ENCODE results near the gene HOXB3. TPM values are rescaled to one million over a fixed set of nuclear protein-coding genes. Genes with fewer than 3 reads are reported as not detected.

Gene HOXB3
- total RNA-seq, 1 experiment from 2014 or later = 6.0 TPM

DNA sequence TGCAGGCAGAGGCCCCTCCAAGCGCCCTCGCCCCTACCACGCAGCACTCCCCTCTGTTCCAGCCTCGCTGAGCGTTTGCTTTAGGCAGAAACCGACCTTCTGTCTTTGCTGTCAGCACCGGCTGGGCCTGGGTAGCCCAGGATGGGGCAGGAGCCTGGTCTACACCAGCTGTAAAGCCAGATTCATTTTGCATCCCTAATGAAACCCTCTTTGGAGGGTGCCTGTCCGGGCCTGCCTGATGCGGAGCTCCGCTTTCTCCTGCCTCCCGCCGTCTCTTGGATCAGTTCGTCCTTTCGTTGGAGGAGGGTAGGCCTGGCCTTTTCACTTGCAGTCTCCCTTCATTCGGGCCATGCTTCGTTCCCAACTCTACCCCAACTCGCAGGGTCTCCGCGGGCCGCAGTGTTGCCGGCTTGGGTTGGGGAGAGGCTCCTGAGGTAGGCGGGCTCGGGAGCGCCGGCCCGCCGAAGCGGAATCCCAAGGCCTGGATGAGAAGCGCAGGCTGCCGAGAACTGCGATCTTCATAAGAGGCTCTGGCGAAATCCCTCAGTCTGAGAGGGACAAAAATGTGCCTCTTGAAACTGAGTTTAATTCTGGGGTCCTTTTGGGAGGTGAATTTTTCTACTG, 29.9 kb upstream of the HOXB3 start:
- no peak for DNase-seq
- no peak for TF ChIP-seq EZH2phosphoT487 (IDR thresholded peaks at IDR 0.05; ENCODE audit: borderline replicate concordance, low read length)
- TF ChIP-seq EZH2 (IDR thresholded peaks at IDR 0.05; ENCODE audit: low read length, unreplicated experiment) = no peak
- TF ChIP-seq, protein P1, sequence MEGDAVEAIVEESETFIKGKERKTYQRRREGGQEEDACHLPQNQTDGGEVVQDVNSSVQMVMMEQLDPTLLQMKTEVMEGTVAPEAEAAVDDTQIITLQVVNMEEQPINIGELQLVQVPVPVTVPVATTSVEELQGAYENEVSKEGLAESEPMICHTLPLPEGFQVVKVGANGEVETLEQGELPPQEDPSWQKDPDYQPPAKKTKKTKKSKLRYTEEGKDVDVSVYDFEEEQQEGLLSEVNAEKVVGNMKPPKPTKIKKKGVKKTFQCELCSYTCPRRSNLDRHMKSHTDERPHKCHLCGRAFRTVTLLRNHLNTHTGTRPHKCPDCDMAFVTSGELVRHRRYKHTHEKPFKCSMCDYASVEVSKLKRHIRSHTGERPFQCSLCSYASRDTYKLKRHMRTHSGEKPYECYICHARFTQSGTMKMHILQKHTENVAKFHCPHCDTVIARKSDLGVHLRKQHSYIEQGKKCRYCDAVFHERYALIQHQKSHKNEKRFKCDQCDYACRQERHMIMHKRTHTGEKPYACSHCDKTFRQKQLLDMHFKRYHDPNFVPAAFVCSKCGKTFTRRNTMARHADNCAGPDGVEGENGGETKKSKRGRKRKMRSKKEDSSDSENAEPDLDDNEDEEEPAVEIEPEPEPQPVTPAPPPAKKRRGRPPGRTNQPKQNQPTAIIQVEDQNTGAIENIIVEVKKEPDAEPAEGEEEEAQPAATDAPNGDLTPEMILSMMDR (conservative IDR thresholded peaks at IDR 0.05; ENCODE audit: low read depth, low read length) = no peak
- Histone ChIP-seq H3K9ac (ENCODE audit: low read length) (no peak overlapping the region), H3K36me3 (ENCODE audit: low read depth, low read length) (no peaks in the 10 kb centered on the region), H3K79me2 (ENCODE audit: low read length) (no peaks in the 10 kb centered on the region), H3K27ac (ENCODE audit: low read length) (no peak overlapping the region), H3K27me3 (ENCODE audit: low read length) (peaks cover 58% of the 10 kb centered on the region), H2AFZ (ENCODE audit: low read length) (peak overlapping the region; percentile 97; the same call in 1 of the 2 replicates), H3K4me2 (ENCODE audit: low read length) (peak overlapping the region; percentile 99), H4K20me1 (ENCODE audit: low read length) (no peaks in the 10 kb centered on the region), H3K9me2 (replicated peaks; ENCODE audit: low read length) (no peaks in the 10 kb centered on the region), H3K4me3 (ENCODE audit: low read length) (peak overlapping the region; percentile 80), H3F3A (ENCODE audit: low read length, unreplicated experiment) (no peaks in the 10 kb centered on the region), H3K4me1 (ENCODE audit: insufficient read depth, low read length) (peaks cover 33% of the 10 kb centered on the region), H3K9me3 (ENCODE audit: low read length) (no peaks in the 10 kb centered on the region)
- CTCF ChIA-PET = interaction anchor here (0.5 kb wide), 1 partner anchor 109 kb away, joined by 6 read pairs; the partner anchor contains the start of gene HOXB13
- POLR2A ChIA-PET (ENCODE audit: unreplicated experiment) = no interaction called here
- ATAC-seq = peak; percentile 3
- intact Hi-C loops (cut with micrococcal nuclease) = loop anchor here (2.0 to 5.0 kb wide), 2 partner anchors 467 to 593 kb away; no protein-coding TSS in a partner anchor
- BruUV-seq (replicated peaks) = no TSS peak

DNA sequence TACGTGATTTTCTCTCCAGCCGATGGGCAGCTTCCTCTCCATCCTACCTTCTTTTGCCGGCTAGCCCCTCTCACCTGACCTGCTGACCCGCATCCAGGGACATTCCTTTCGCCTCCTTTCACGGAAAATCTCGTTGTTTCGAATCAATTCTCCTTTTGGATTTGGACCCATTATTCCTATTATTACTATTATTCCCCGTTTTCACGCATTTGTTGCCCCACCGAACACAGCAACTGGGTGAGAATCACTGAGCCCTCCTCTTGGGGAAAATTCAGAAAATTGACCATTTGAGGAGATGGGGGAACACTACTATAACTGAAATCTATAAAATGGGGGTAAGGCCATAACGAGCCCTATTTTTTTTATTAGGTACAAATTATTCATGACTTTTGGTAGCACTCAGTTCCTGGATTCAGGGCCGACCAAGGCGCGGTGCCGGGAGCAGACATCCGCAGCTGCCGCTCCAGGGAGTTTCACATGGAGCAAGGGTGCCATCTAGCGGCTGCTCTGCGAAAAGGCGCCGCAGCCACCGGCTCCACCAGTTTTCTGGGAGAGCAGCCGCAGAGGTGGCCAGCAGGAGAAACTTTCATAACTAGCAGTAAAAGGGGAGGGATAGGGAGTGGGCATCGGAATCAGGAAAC, 28.3 kb upstream of the HOXB3 start:
- Histone ChIP-seq H3K4me3 (ENCODE audit: low read length) (peak overlapping the region; percentile 80), H4K20me1 (ENCODE audit: low read length) (no peaks in the 10 kb centered on the region), H3K27me3 (ENCODE audit: low read length) (peaks cover 60% of the 10 kb centered on the region), H3K4me1 (ENCODE audit: insufficient read depth, low read length) (peaks cover 29% of the 10 kb centered on the region), H2AFZ (ENCODE audit: low read length) (peak overlapping the region; percentile 97), H3F3A (ENCODE audit: low read length, unreplicated experiment) (no peaks in the 10 kb centered on the region), H3K27ac (ENCODE audit: low read length) (no peak overlapping the region), H3K9me2 (replicated peaks; ENCODE audit: low read length) (no peaks in the 10 kb centered on the region), H3K79me2 (ENCODE audit: low read length) (no peaks in the 10 kb centered on the region), H3K9ac (ENCODE audit: low read length) (peak overlapping the region; percentile 20; the same call in 1 of the 2 replicates), H3K9me3 (ENCODE audit: low read length) (no peaks in the 10 kb centered on the region), H3K4me2 (ENCODE audit: low read length) (peak overlapping the region; percentile 99), H3K36me3 (ENCODE audit: low read depth, low read length) (no peaks in the 10 kb centered on the region)
- POLR2A ChIA-PET (ENCODE audit: unreplicated experiment) = interaction anchor here (0.6 kb wide), 1 partner anchor 343 kb away, joined by 4 read pairs; no protein-coding TSS in a partner anchor
- CTCF ChIA-PET = interaction anchor here (0.7 to 1.4 kb wide), 4 partner anchors 282 to 356 kb away, joined by 3 to 8 read pairs (median 6); no protein-coding TSS in a partner anchor
- TF ChIP-seq EZH2phosphoT487 (IDR thresholded peaks at IDR 0.05; ENCODE audit: borderline replicate concordance, low read length) (no peak; the same call in 1 of the 2 replicates), EZH2 (IDR thresholded peaks at IDR 0.05; ENCODE audit: low read length, unreplicated experiment) (peak; percentile 33)
- TF ChIP-seq, protein P1 (conservative IDR thresholded peaks at IDR 0.05; ENCODE audit: low read depth, low read length) = peak; percentile 98
- ATAC-seq = peak; percentile 66
- intact Hi-C loops (cut with micrococcal nuclease) = loop anchor here (1.0 to 5.0 kb wide), 6 partner anchors 282 to 591 kb away; no protein-coding TSS in a partner anchor
- BruUV-seq (replicated peaks) = no TSS peak
- DNase-seq = peak; percentile 97
